Measurements from ENCODE around the gene OPCML.

Gene OPCML

GRCh38 chr11:133154781-133155180, 377.5 kb downstream of the OPCML start:
- no peaks in the 10 kb centered on the region for H3K9me2 ChIP-seq (ENCODE audit: low read depth, low read length)
- H3K9ac ChIP-seq (ENCODE audit: low read length): no peak overlapping the region
- no peak overlapping the region for H3K27ac ChIP-seq (ENCODE audit: low read depth, low read length, poor library complexity, severe bottlenecking)
- no peaks in the 10 kb centered on the region for H4K20me1 ChIP-seq (ENCODE audit: insufficient read depth, low read length)
- no peaks in the 10 kb centered on the region for H3K79me2 ChIP-seq (ENCODE audit: insufficient read depth, low read length)
- no peaks in the 10 kb centered on the region for H3K9me3 ChIP-seq (ENCODE audit: low read length)
- no peaks in the 10 kb centered on the region for H3K4me1 ChIP-seq (ENCODE audit: insufficient read depth, low read length, severe bottlenecking)
- H3K4me2 ChIP-seq (ENCODE audit: low read length): no peak overlapping the region
- no peaks in the 10 kb centered on the region for H3K27me3 ChIP-seq (ENCODE audit: insufficient read depth, low read length)
- no peak for TF ChIP-seq CTCF (IDR thresholded peaks at IDR 0.05; ENCODE audit: low read length)
- no peak for TF ChIP-seq EZH2 (IDR thresholded peaks at IDR 0.05; ENCODE audit: borderline replicate concordance, low read length)
- H3K4me3 ChIP-seq (ENCODE audit: low read depth, low read length, poor library complexity, severe bottlenecking): no peak overlapping the region
- H2AFZ ChIP-seq (ENCODE audit: low read length): no peak overlapping the region
- no peaks in the 10 kb centered on the region for H3K36me3 ChIP-seq (ENCODE audit: insufficient read depth, low read length)
- no peaks in the 10 kb centered on the region for H3F3A ChIP-seq (ENCODE audit: insufficient read depth, low read length)

GRCh38 chr11:133154076-133154475, 378.2 kb downstream of the OPCML start:
- Histone ChIP-seq H3K79me2 (ENCODE audit: insufficient read depth, low read length) (no peaks in the 10 kb centered on the region), H3K27ac (ENCODE audit: low read depth, low read length, poor library complexity, severe bottlenecking) (no peak overlapping the region), H3K4me3 (ENCODE audit: low read depth, low read length, poor library complexity, severe bottlenecking) (no peak overlapping the region), H3K27me3 (ENCODE audit: insufficient read depth, low read length) (no peaks in the 10 kb centered on the region), H4K20me1 (ENCODE audit: insufficient read depth, low read length) (no peaks in the 10 kb centered on the region), H3K4me1 (ENCODE audit: insufficient read depth, low read length, severe bottlenecking) (no peaks in the 10 kb centered on the region), H3K9me2 (ENCODE audit: low read depth, low read length) (no peaks in the 10 kb centered on the region), H3K9ac (ENCODE audit: low read length) (no peak overlapping the region), H3K36me3 (ENCODE audit: insufficient read depth, low read length) (no peaks in the 10 kb centered on the region), H3K9me3 (ENCODE audit: low read length) (no peaks in the 10 kb centered on the region), H3F3A (ENCODE audit: insufficient read depth, low read length) (no peaks in the 10 kb centered on the region), H2AFZ (ENCODE audit: low read length) (no peak overlapping the region), H3K4me2 (ENCODE audit: low read length) (no peak overlapping the region)
- no peak for TF ChIP-seq CTCF (IDR thresholded peaks at IDR 0.05; ENCODE audit: low read length)
- no peak for TF ChIP-seq EZH2 (IDR thresholded peaks at IDR 0.05; ENCODE audit: borderline replicate concordance, low read length)

- H3K79me2 ChIP-seq (ENCODE audit: insufficient read depth, low read length): no peaks in the 10 kb centered on the region
- no peaks in the 10 kb centered on the region for H3K9me3 ChIP-seq (ENCODE audit: low read length)
- no peaks in the 10 kb centered on the region for H3K9me2 ChIP-seq (ENCODE audit: low read depth, low read length)
- H3K4me2 ChIP-seq (ENCODE audit: low read length): no peak overlapping the region
- H3F3A ChIP-seq (ENCODE audit: insufficient read depth, low read length): no peaks in the 10 kb centered on the region
- H3K27ac ChIP-seq (ENCODE audit: low read depth, low read length, poor library complexity, severe bottlenecking): no peak overlapping the region
- no peak overlapping the region for H3K4me3 ChIP-seq (ENCODE audit: low read depth, low read length, poor library complexity, severe bottlenecking)
- H3K4me1 ChIP-seq (ENCODE audit: insufficient read depth, low read length, severe bottlenecking): no peaks in the 10 kb centered on the region
- no peaks in the 10 kb centered on the region for H3K36me3 ChIP-seq (ENCODE audit: insufficient read depth, low read length)
- no peak overlapping the region for H2AFZ ChIP-seq (ENCODE audit: low read length)
- H4K20me1 ChIP-seq (ENCODE audit: insufficient read depth, low read length): no peaks in the 10 kb centered on the region
- no peaks in the 10 kb centered on the region for H3K27me3 ChIP-seq (ENCODE audit: insufficient read depth, low read length)
- no peak overlapping the region for H3K9ac ChIP-seq (ENCODE audit: low read length)
- TF ChIP-seq CTCF (IDR thresholded peaks at IDR 0.05; ENCODE audit: low read length) (no peak), EZH2 (IDR thresholded peaks at IDR 0.05; ENCODE audit: borderline replicate concordance, low read length) (no peak)
Measured at GRCh38 chr11:133153031-133153430, 379.3 kb downstream of the OPCML start.

All from OCI-LY1 (cell line).